GM21423 (cell line): Measurements from ENCODE around the gene SGSH.

Experiments
- ATAC-seq: cut with Tn5 transposase; IDR thresholded peaks from one replicate; pipeline ENCODE4 v1.9.1; 2021; ENCODE audit warnings: mild to moderate bottlenecking, moderate library complexity; ENCODE audit not compliant: unreplicated experiment

The SGSH gene

GRCh38 chr17:80187515-80187941, 32.6 kb downstream of the SGSH start:
- ATAC-seq = no peak

GRCh38 chr17:80187090-80187489, 33.0 kb downstream of the SGSH start:
- no peak for ATAC-seq

GRCh38 chr17:80185968-80186367, 34.2 kb downstream of the SGSH start:
- ATAC-seq = no peak

GRCh38 chr17:80184423-80184714, 35.8 kb downstream of the SGSH start:
- no peak for ATAC-seq

- ATAC-seq = no peak
Observed at GRCh38 chr17:80183581-80184422, 36.3 kb downstream of the SGSH start.

GRCh38 chr17:80182845-80183223, 37.3 kb downstream of the SGSH start:
- ATAC-seq = no peak

- no peak for ATAC-seq
Observed at GRCh38 chr17:80182118-80182844, 37.9 kb downstream of the SGSH start.

GRCh38 chr17:80181431-80181830, 38.7 kb downstream of the SGSH start:
- no peak for ATAC-seq

GRCh38 chr17:80180192-80180591, 39.9 kb downstream of the SGSH start:
- ATAC-seq = no peak

- ATAC-seq = no peak
Observed at GRCh38 chr17:80177986-80178595, 42.0 kb downstream of the SGSH start.

- no peak for ATAC-seq
Observed at GRCh38 chr17:80176757-80177156, 43.4 kb downstream of the SGSH start.

GRCh38 chr17:80173916-80174315, 46.2 kb downstream of the SGSH start:
- ATAC-seq = no peak

- ATAC-seq = no peak
Observed at GRCh38 chr17:80173126-80173525, 47.0 kb downstream of the SGSH start.

GRCh38 chr17:80171681-80172080, 48.5 kb downstream of the SGSH start:
- no peak for ATAC-seq

- ATAC-seq = no peak
Observed at GRCh38 chr17:80169784-80170500, 50.2 kb downstream of the SGSH start, which contains the start of gene CARD14. CARD14 (plus strand) TSS chr17:80170030; CDS start chr17:80181439, 11,409 bp downstream.

- no peak for ATAC-seq
Observed at GRCh38 chr17:80169107-80169506, 51.0 kb downstream of the SGSH start.

- ATAC-seq = no peak
Observed at GRCh38 chr17:80168371-80168770, 51.8 kb downstream of the SGSH start.

GRCh38 chr17:80166446-80166845, 53.7 kb downstream of the SGSH start:
- ATAC-seq = no peak

GRCh38 chr17:80164185-80164584, 55.9 kb downstream of the SGSH start:
- no peak for ATAC-seq

- ATAC-seq = no peak
Observed at GRCh38 chr17:80163336-80163735, 56.8 kb downstream of the SGSH start.

GRCh38 chr17:80160536-80160935, 59.6 kb downstream of the SGSH start:
- ATAC-seq = no peak
